PC-9 (cell line): ENCODE results near the gene AOPEP.

Experiments
- EZH2 ChIP-seq: fragments of 200-600 bp; sonication (generic); IDR thresholded peaks from 2 replicates; pipeline ENCODE4 v1.8.0; 2017; ENCODE audit warnings: antibody characterized with exemption, low read depth
- TF ChIP-seq, protein P1 (sequence below): fragments of 200-600 bp; sonication (generic); conservative IDR thresholded peaks from 2 replicates; pipeline ENCODE4 v1.6.1; 2017; ENCODE audit warnings: mixed run types, antibody characterized with exemption, mild to moderate bottlenecking, moderate library complexity

DNA sequence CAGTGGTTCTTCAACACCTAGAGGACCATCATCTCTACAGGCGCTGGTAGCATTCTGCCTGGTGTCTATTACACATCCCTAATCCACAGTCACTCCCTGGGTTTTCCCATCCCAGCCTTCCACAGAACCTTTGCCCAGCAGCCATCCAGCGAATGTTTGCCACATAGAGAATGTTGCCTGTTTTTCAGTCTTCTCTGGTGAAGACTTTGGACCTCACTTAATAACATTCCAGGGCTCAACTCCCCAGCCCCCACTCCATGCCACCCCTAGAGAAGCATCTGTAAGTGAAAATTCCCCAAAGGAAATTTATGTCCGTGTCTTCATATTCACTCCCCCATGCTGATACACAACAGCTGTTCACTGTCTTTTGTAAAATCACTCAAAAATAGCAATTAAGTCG lies 249.6 kb downstream of the AOPEP start:
- TF ChIP-seq, protein P1, sequence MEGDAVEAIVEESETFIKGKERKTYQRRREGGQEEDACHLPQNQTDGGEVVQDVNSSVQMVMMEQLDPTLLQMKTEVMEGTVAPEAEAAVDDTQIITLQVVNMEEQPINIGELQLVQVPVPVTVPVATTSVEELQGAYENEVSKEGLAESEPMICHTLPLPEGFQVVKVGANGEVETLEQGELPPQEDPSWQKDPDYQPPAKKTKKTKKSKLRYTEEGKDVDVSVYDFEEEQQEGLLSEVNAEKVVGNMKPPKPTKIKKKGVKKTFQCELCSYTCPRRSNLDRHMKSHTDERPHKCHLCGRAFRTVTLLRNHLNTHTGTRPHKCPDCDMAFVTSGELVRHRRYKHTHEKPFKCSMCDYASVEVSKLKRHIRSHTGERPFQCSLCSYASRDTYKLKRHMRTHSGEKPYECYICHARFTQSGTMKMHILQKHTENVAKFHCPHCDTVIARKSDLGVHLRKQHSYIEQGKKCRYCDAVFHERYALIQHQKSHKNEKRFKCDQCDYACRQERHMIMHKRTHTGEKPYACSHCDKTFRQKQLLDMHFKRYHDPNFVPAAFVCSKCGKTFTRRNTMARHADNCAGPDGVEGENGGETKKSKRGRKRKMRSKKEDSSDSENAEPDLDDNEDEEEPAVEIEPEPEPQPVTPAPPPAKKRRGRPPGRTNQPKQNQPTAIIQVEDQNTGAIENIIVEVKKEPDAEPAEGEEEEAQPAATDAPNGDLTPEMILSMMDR = no peak
- no peak for TF ChIP-seq EZH2
